GM23338 (cell line): ENCODE results near the gene PRR33. TPM values are rescaled to one million over a fixed set of nuclear protein-coding genes. Genes with fewer than 3 reads are reported as not detected.

ENCODE experiments used
- ATAC-seq: fragments of 200-7000 bp; cut with Tn5 transposase; 3 replicates; pipeline ENCODE4 v1.9.1; 2020
- DNase-seq: peaks from one replicate; pipeline ENCODE4 v3.0.0-alpha.2; 2015; ENCODE audit warnings: low spot score
- H2AFZ ChIP-seq: fragments of 200-600 bp; sonication (generic); 2 replicates; pipeline ENCODE4 v1.8.0; 2016; ENCODE audit warnings: antibody characterized with exemption, mild to moderate bottlenecking, moderate library complexity
- H3F3A ChIP-seq: fragments of 200-600 bp; sonication (generic); replicated peaks from 2 replicates; pipeline ENCODE4 v1.8.0; 2017; ENCODE audit warnings: antibody characterized with exemption, mixed run types, low read depth
- H3K27ac ChIP-seq: fragments of 200-600 bp; sonication (generic); 2 replicates; pipeline ENCODE4 v1.6.1; 2016; ENCODE audit warnings: low read depth
- H3K27me3 ChIP-seq: fragments of 200-600 bp; sonication (generic); 2 replicates; pipeline ENCODE4 v1.8.0; 2016; ENCODE audit warnings: mild to moderate bottlenecking, mixed run types, moderate library complexity; ENCODE audit not compliant: insufficient read depth
- H3K36me3 ChIP-seq: fragments of 200-600 bp; sonication (generic); 2 replicates; pipeline ENCODE4 v1.8.0; 2016; ENCODE audit warnings: mild to moderate bottlenecking; ENCODE audit not compliant: insufficient read depth
- H3K4me1 ChIP-seq: fragments of 200-600 bp; sonication (generic); 2 replicates; pipeline ENCODE4 v1.8.0; 2016; ENCODE audit warnings: mild to moderate bottlenecking, moderate library complexity; ENCODE audit not compliant: insufficient read depth
- H3K4me2 ChIP-seq: fragments of 200-600 bp; sonication (generic); 2 replicates; pipeline ENCODE4 v1.7.1; 2017; ENCODE audit warnings: mixed run types
- H3K4me3 ChIP-seq: fragments of 200-600 bp; sonication (generic); 2 replicates; pipeline ENCODE4 v1.6.1; 2016; ENCODE audit warnings: mixed run types
- H3K79me2 ChIP-seq: fragments of 200-600 bp; sonication (generic); replicated peaks from 2 replicates; pipeline ENCODE4 v1.8.0; 2017; ENCODE audit warnings: mild to moderate bottlenecking; ENCODE audit not compliant: insufficient read depth
- H3K9me2 ChIP-seq: fragments of 200-600 bp; sonication (generic); 2 replicates; pipeline ENCODE4 v1.8.0; 2017; ENCODE audit not compliant: insufficient read depth
- H4K20me1 ChIP-seq: fragments of 200-600 bp; sonication (generic); replicated peaks from 2 replicates; pipeline ENCODE4 v1.8.0; 2017; ENCODE audit warnings: mild to moderate bottlenecking; ENCODE audit not compliant: insufficient read depth
- H3K27ac Mint-ChIP-seq: 2 replicates; pipeline ENCODE4 v1.8.0; 2020; ENCODE audit warnings: inconsistent platforms, mild to moderate bottlenecking, moderate library complexity, mixed read lengths
- H3K27me3 Mint-ChIP-seq: 3 replicates; pipeline ENCODE4 v1.8.0; 2022; ENCODE audit warnings: low read depth, mild to moderate bottlenecking, moderate library complexity, mixed read lengths, inconsistent platforms; ENCODE audit not compliant: insufficient read depth, poor library complexity
- H3K36me3 Mint-ChIP-seq: 3 replicates; pipeline ENCODE4 v1.8.0; 2021; ENCODE audit warnings: low read depth, mild to moderate bottlenecking, inconsistent platforms, moderate library complexity, mixed read lengths
- H3K4me1 Mint-ChIP-seq: 3 replicates; pipeline ENCODE4 v1.8.0; 2020; ENCODE audit warnings: mild to moderate bottlenecking, inconsistent platforms, mixed read lengths
- H3K4me3 Mint-ChIP-seq: 3 replicates; pipeline ENCODE4 v1.8.0; 2021; ENCODE audit warnings: moderate library complexity, mild to moderate bottlenecking, inconsistent platforms, mixed read lengths
- H3K9me3 Mint-ChIP-seq: 3 replicates; pipeline ENCODE4 v1.8.0; 2020; ENCODE audit warnings: moderate library complexity, mild to moderate bottlenecking, inconsistent platforms, mixed read lengths
- CREB1 ChIP-seq: fragments of 250-450 bp; sonication (Bioruptor Pico); IDR thresholded peaks from 2 replicates; pipeline ENCODE4 v1.5.0; 2020; ENCODE audit warnings: low read depth, mild to moderate bottlenecking, moderate library complexity
- CTCF ChIP-seq, 2 experiments: fragments of 200-600 bp in 1 of 2; sonication (generic) in 1 of 2; conservative IDR thresholded peaks; 2 replicates each; pipeline versions ENCODE4 v1.5.1 to v1.6.1; 2016 to 2017; ENCODE audit warnings: antibody characterized with exemption in 2 of 2, low read depth in 2 of 2, mild to moderate bottlenecking in 2 of 2, moderate library complexity in 1 of 2
- ETS1 ChIP-seq: IDR thresholded peaks from 2 replicates; pipeline ENCODE4 v1.6.1; 2016; ENCODE audit warnings: antibody characterized with exemption
- EZH2 ChIP-seq: fragments of 200-600 bp; sonication (generic); IDR thresholded peaks from one replicate; pipeline ENCODE4 v1.8.0; 2017; ENCODE audit warnings: antibody characterized with exemption, mild to moderate bottlenecking, low read depth; ENCODE audit not compliant: unreplicated experiment
- EZH2phosphoT487 ChIP-seq: fragments of 200-600 bp; sonication (generic); IDR thresholded peaks from one replicate; pipeline ENCODE4 v1.8.1; 2018; ENCODE audit warnings: antibody characterized with exemption; ENCODE audit not compliant: unreplicated experiment
- JUNB ChIP-seq: IDR thresholded peaks from one replicate; pipeline ENCODE4 v1.6.1; 2016; ENCODE audit warnings: antibody characterized with exemption; ENCODE audit not compliant: unreplicated experiment
- NANOG ChIP-seq: IDR thresholded peaks from 2 replicates; pipeline ENCODE4 v1.6.1; 2016; ENCODE audit warnings: antibody characterized with exemption, borderline replicate concordance
- POLR2AphosphoS5 ChIP-seq: IDR thresholded peaks from 2 replicates; pipeline ENCODE4 v1.6.1; 2016; ENCODE audit warnings: antibody characterized with exemption, low read depth
- REST ChIP-seq: IDR thresholded peaks from one replicate; pipeline ENCODE4 v1.6.1; 2018; ENCODE audit warnings: antibody characterized with exemption; ENCODE audit not compliant: unreplicated experiment
- STAT1 ChIP-seq: IDR thresholded peaks from one replicate; pipeline ENCODE4 v1.6.1; 2016; ENCODE audit warnings: antibody characterized with exemption; ENCODE audit not compliant: unreplicated experiment
- ZNF114 ChIP-seq: fragments of 250-450 bp; sonication (Bioruptor Pico); IDR thresholded peaks from 2 replicates; pipeline ENCODE4 v1.5.0; 2020; ENCODE audit warnings: mild to moderate bottlenecking, moderate library complexity
- ZNF331 ChIP-seq: fragments of 250-450 bp; sonication (Bioruptor Pico); IDR thresholded peaks from 2 replicates; pipeline ENCODE4 v1.5.0; 2020; ENCODE audit warnings: low read depth, mild to moderate bottlenecking, moderate library complexity
- ZNF462 ChIP-seq: fragments of 250-450 bp; sonication (Bioruptor Pico); IDR thresholded peaks from 2 replicates; pipeline ENCODE4 v1.5.0; 2020; ENCODE audit warnings: mild to moderate bottlenecking, moderate library complexity
- polyA plus RNA-seq: library from polyadenylated mRNA; unstranded; fragments of >200 nt; fragmentation: Nextera tagmentation; extraction: Ambion mirVana; gene quantifications from 2 replicates; pipeline ENCODE4 v1.2.1, GENCODE V29; 2016
- total RNA-seq: library from RNA; depleted of rRNA; stranded (reverse); fragments of >200 nt; shearing (Covaris generic); gene quantifications from 2 replicates; pipeline ENCODE4 v1.2.3, GENCODE V29; 2014

The PRR33 gene
- total and polyA plus RNA-seq, 2 experiments from 2014 or later = not detected

GRCh38 chr11:1921574-1922141, 30.0 kb upstream of the PRR33 start:
- Histone ChIP-seq H3K27ac (no peak overlapping the region), H3K36me3 (no peaks in the 10 kb centered on the region), H3K27me3 (no peaks in the 10 kb centered on the region), H3K9me2 (no peaks in the 10 kb centered on the region), H3K4me2 (no peak overlapping the region), H3K4me1 (no peaks in the 10 kb centered on the region), H2AFZ (no peak overlapping the region), H4K20me1 (no peaks in the 10 kb centered on the region), H3F3A (no peaks in the 10 kb centered on the region), H3K79me2 (no peaks in the 10 kb centered on the region), H3K4me3 (no peak overlapping the region)
- no peaks in the 10 kb centered on the region for H3K36me3 Mint-ChIP-seq
- ATAC-seq = no peak
- H3K9me3 Mint-ChIP-seq = no peaks in the 10 kb centered on the region
- H3K27me3 Mint-ChIP-seq = peaks cover 2% of the 10 kb centered on the region
- H3K27ac Mint-ChIP-seq = no peak overlapping the region
- no peak overlapping the region for H3K4me3 Mint-ChIP-seq
- DNase-seq = no peak
- TF ChIP-seq ZNF331 (no peak), ZNF462 (no peak), EZH2 (no peak), NANOG (no peak), STAT1 (no peak), ZNF114 (CRISPR knock-in tag) (no peak), JUNB (no peak), ETS1 (no peak), CTCF (conservative IDR thresholded peaks at IDR 0.05; ENCODE audit: low read depth in 2 of 2) (no peak), REST (no peak), CREB1 (CRISPR knock-in tag) (no peak), EZH2phosphoT487 (no peak), POLR2AphosphoS5 (no peak)
- H3K4me1 Mint-ChIP-seq = no peaks in the 10 kb centered on the region
